Fibroblast of skin of abdomen (primary cell): Measurements from ENCODE around the gene PDXDC1.
A peak's percentile ranks its signal among the peaks of the same experiment; 100 is the strongest.
"Not testable (repeated sequence)": the region's sequence is repeated elsewhere in the genome, so short reads cannot be mapped to it uniquely, and the experiment has no call there.

Experiments
- DNase-seq: peaks from one replicate; pipeline ENCODE4 v3.0.0-alpha.2; 2013

Gene PDXDC1

GRCh38 chr16:15135483-15136360 is 160.9 kb downstream of the PDXDC1 start:
- DNase-seq: not testable (repeated sequence)

- not testable (repeated sequence) for DNase-seq
These were observed 162.7 kb downstream of the PDXDC1 start for GRCh38 chr16:15137514-15137913.

- DNase-seq: not testable (repeated sequence)
These were observed 165.9 kb downstream of the PDXDC1 start for GRCh38 chr16:15140444-15141365.

- DNase-seq: no peak
These were observed 166.8 kb downstream of the PDXDC1 start for GRCh38 chr16:15141586-15141985.

- not testable (repeated sequence) for DNase-seq
These were observed 167.5 kb downstream of the PDXDC1 start for GRCh38 chr16:15142107-15142890.

- DNase-seq: not testable (repeated sequence)
These were observed 168.2 kb downstream of the PDXDC1 start for GRCh38 chr16:15142891-15143600.

GRCh38 chr16:15143601-15144091 is 168.8 kb downstream of the PDXDC1 start:
- DNase-seq: not testable (repeated sequence)

GRCh38 chr16:15144092-15144631 is 169.3 kb downstream of the PDXDC1 start:
- DNase-seq: peak; percentile 53

- DNase-seq: not testable (repeated sequence)
These were observed 170.1 kb downstream of the PDXDC1 start for GRCh38 chr16:15144781-15145417.

- DNase-seq: peak; percentile 28
These were observed 170.8 kb downstream of the PDXDC1 start for GRCh38 chr16:15145418-15146263.

GRCh38 chr16:15146264-15146662 is 171.4 kb downstream of the PDXDC1 start:
- not testable (repeated sequence) for DNase-seq

GRCh38 chr16:15148831-15149230 is 174.0 kb downstream of the PDXDC1 start:
- not testable (repeated sequence) for DNase-seq

GRCh38 chr16:15149260-15149659 is 174.4 kb downstream of the PDXDC1 start:
- not testable (repeated sequence) for DNase-seq

GRCh38 chr16:15154005-15154404 is 179.2 kb downstream of the PDXDC1 start:
- DNase-seq: not testable (repeated sequence)

GRCh38 chr16:15154650-15155562 is 180.1 kb downstream of the PDXDC1 start:
- peak; percentile 92 for DNase-seq

GRCh38 chr16:15157644-15158043 is 182.8 kb downstream of the PDXDC1 start:
- DNase-seq: not testable (repeated sequence)

- DNase-seq: not testable (repeated sequence)
These were observed 184.8 kb downstream of the PDXDC1 start for GRCh38 chr16:15159671-15160070.

- not testable (repeated sequence) for DNase-seq
These were observed 185.7 kb downstream of the PDXDC1 start for GRCh38 chr16:15160571-15160970.
